Caco-2 (cell line): ENCODE data around the gene HNRNPR. TPM values are rescaled to one million over a fixed set of nuclear protein-coding genes. Genes with fewer than 3 reads are reported as not detected.
"Not testable (repeated sequence)": the region's sequence is repeated elsewhere in the genome, so short reads cannot be mapped to it uniquely, and the experiment has no call there.

ENCODE experiments used
- BruUV-seq: library from RNA; stranded (reverse); fragments of 400-500 nt; replicated peaks from 2 replicates; lab custom pipeline; 2021; lab: Mats Ljungman, UMichigan
- CTCF ChIA-PET: fragments of 300-600 bp; sonication (Branson Sonifier 250); formaldehyde crosslinking; loops from one replicate; lab custom pipeline; 2022; ENCODE audit warnings: antibody characterized with exemption; lab: Charles Lee
- POLR2A ChIA-PET: fragments of 300-600 bp; sonication (Branson Sonifier 250); formaldehyde crosslinking; loops from one replicate; lab custom pipeline; 2022; ENCODE audit warnings: antibody characterized with exemption; lab: Charles Lee
- DNase-seq, 2 experiments: peaks; one replicate each; pipeline versions ENCODE4 v3.0.0 to v3.0.0-alpha.2; 2020 to 2022
- H3K27me3 ChIP-seq: replicated peaks from 2 replicates; pipeline ENCODE4 v1.6.0; 2011; ENCODE audit warnings: low read length; ENCODE audit not compliant: control insufficient read depth, insufficient read depth
- H3K36me3 ChIP-seq: 2 replicates; pipeline ENCODE4 v1.5.1; 2011; ENCODE audit warnings: low read length; ENCODE audit not compliant: control insufficient read depth, insufficient read depth
- H3K4me1 ChIP-seq: fragments of 250-450 bp; sonication (Bioruptor Pico); 2 replicates; pipeline ENCODE4 v1.5.1; 2020; ENCODE audit warnings: mild to moderate bottlenecking
- H3K4me3 ChIP-seq: 2 replicates; pipeline ENCODE4 v1.5.1; 2011; ENCODE audit warnings: low read depth, mild to moderate bottlenecking, control low read depth, low read length
- H3K9me3 ChIP-seq: fragments of 250-450 bp; sonication (Bioruptor Pico); 2 replicates; pipeline ENCODE4 v1.5.1; 2020; ENCODE audit warnings: mild to moderate bottlenecking, moderate library complexity
- H3K27ac Mint-ChIP-seq: one replicate; pipeline ENCODE4 v1.8.0; 2022; ENCODE audit warnings: mixed read lengths; ENCODE audit not compliant: unreplicated experiment
- H3K27me3 Mint-ChIP-seq: one replicate; pipeline ENCODE4 v1.8.0; 2022; ENCODE audit warnings: mixed read lengths; ENCODE audit not compliant: insufficient read depth, unreplicated experiment
- H3K36me3 Mint-ChIP-seq: one replicate; pipeline ENCODE4 v1.8.0; 2022; ENCODE audit warnings: mild to moderate bottlenecking, mixed read lengths; ENCODE audit not compliant: insufficient read depth, unreplicated experiment
- H3K4me1 Mint-ChIP-seq: one replicate; pipeline ENCODE4 v1.8.0; 2022; ENCODE audit warnings: low read depth, mixed read lengths; ENCODE audit not compliant: unreplicated experiment
- H3K4me3 Mint-ChIP-seq: one replicate; pipeline ENCODE4 v1.8.0; 2022; ENCODE audit warnings: mild to moderate bottlenecking, moderate library complexity, mixed read lengths; ENCODE audit not compliant: unreplicated experiment
- H3K9me3 Mint-ChIP-seq: one replicate; pipeline ENCODE4 v1.8.0; 2022; ENCODE audit warnings: mixed read lengths; ENCODE audit not compliant: unreplicated experiment
- CTCF ChIP-seq, 2 experiments: fragments of 200-600 bp in 1 of 2; IDR thresholded peaks; 1 replicate in 1 of 2; 2 replicates in 1 of 2; pipeline versions ENCODE4 v1.5.1 to v1.8.0; 2011 to 2022; ENCODE audit warnings: antibody characterized with exemption in 1 of 2, control low read depth in 1 of 2, inconsistent platforms in 1 of 2, low read depth in 1 of 2, low read length in 1 of 2, mild to moderate bottlenecking in 1 of 2, moderate library complexity in 1 of 2; ENCODE audit not compliant: insufficient read depth in 1 of 2, severe bottlenecking in 1 of 2, unreplicated experiment in 1 of 2
- intact Hi-C: fragments of 100-400 bp; cut with micrococcal nuclease; formaldehyde crosslinking; loops from one replicate; pipeline ENCODE4 v1.10.0; 2022; ENCODE audit not compliant: unreplicated experiment
- total RNA-seq: library from RNA; stranded (reverse); gene quantifications from 2 replicates; pipeline ENCODE4 v1.2.3, GENCODE V29; 2022

Gene HNRNPR
- total RNA-seq, 1 experiment from 2014 or later, result 183 TPM

GRCh38 chr1:23376890-23377811 lies 33.1 kb upstream of the HNRNPR start:
- Histone ChIP-seq H3K36me3 (no peaks in the 10 kb centered on the region), H3K4me3 (no peak overlapping the region), H3K4me1 (peaks cover 6% of the 10 kb centered on the region), H3K27me3 (no peaks in the 10 kb centered on the region), H3K9me3 (no peaks in the 10 kb centered on the region)
- intact Hi-C loops, result no loop called here
- H3K4me3 Mint-ChIP-seq, result peak overlapping the region; percentile 17
- POLR2A ChIA-PET, result interaction anchor here (1.7 kb wide), 1 partner anchor 33 kb away, joined by 11 read pairs; the partner anchor contains the start of gene HNRNPR
- no peak for TF ChIP-seq CTCF (IDR thresholded peaks at IDR 0.05; ENCODE audit: insufficient read depth in 1 of 2, low read depth in 1 of 2, low read length in 1 of 2, severe bottlenecking in 1 of 2, unreplicated experiment in 1 of 2)
- peak in 1 of 2 experiments; percentile 32 for DNase-seq
- peaks cover 5% of the 10 kb centered on the region for H3K36me3 Mint-ChIP-seq
- H3K27ac Mint-ChIP-seq, result peak overlapping the region; percentile 48
- H3K27me3 Mint-ChIP-seq, result no peaks in the 10 kb centered on the region
- BruUV-seq, result no TSS peak
- CTCF ChIA-PET, result interaction anchor here (1.5 kb wide), 1 partner anchor 9 kb away, joined by 4 read pairs; no protein-coding TSS in a partner anchor
- H3K9me3 Mint-ChIP-seq, result no peaks in the 10 kb centered on the region
- H3K4me1 Mint-ChIP-seq, result peaks cover 26% of the 10 kb centered on the region

DNA sequence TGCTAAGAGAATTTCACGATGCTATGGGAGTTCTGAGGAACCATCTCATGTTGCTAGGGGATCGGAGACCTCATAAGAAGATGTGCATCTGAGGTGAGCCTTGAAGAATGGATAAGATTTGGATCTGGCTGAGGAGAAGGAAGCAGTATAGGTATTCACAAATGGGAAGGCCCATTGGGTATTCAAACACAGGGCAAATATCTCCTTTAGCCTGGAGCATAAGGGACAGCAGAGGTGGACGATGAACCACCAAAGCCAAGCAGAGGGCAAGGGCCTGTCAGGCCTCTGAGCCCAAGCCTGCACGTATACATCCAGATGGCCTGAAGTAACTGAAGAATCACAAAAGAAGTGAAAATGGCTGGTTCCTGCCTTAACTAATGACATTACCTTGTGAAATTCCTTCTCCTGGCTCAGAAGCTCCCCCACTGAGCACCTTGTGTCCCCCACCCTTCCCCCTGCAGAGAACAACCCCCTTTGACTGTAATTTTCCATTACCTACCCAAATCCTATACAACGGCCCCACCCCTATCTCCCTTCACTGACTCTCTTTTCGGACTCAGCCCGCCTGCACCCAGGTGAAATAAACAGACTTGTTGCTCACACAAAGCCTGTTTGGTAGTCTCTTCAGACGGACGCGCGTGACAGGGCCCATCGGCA lies 30.1 kb upstream of the HNRNPR start:
- H3K27ac Mint-ChIP-seq, H3K4me3 ChIP-seq, intact Hi-C loops, H3K4me3 Mint-ChIP-seq, H3K36me3 Mint-ChIP-seq, DNase-seq, H3K36me3 ChIP-seq, H3K9me3 ChIP-seq, H3K27me3 Mint-ChIP-seq, POLR2A ChIA-PET, H3K27me3 ChIP-seq, BruUV-seq, CTCF ChIA-PET, H3K9me3 Mint-ChIP-seq: not testable (repeated sequence)
- peaks cover 21% of the 10 kb centered on the region for H3K4me1 ChIP-seq
- H3K4me1 Mint-ChIP-seq, result peaks cover 26% of the 10 kb centered on the region

DNA sequence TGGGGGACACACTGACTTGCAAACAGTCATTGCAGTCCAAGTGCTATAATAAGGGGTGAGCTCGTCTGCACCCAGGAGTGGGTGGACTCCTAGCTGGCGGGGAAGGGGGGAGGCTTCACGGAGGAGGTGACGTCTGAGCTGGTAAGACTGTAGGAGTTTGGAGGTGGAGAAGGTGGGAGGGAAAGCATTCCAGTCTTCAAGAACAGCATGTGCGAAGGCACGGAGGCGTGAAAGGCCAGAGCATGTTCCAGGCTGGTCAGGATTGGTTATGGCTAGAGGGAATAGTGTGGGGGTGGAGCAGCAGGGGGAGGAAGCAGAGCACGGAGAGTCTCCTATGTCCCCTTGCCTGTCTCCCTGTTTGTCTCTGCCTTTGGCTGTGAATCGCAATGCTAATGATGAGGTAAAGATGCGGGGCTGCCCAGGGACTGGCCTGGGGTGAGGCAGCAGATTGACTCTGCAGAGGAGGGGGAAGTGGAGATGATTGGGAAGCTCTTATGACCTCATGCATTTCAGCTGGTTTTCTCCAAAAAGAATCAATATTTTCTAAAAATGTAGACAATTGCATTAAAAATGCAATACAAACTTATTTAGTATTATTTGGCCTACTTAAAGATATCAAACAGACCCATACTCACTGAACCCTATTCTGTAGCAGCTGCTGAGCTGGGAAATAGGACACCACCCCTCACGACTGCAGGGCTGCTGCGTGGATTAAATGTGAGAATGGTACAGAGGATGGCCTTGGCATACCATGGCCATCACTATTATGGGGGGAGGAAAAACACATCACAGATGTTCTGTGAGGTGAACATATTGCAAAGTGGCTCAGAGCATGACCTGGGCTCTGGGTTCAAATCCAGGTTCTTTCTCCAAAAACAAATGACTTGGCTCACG lies 28.1 kb upstream of the HNRNPR start:
- intact Hi-C loops, result no loop called here

More for the DNA sequence above, 28.1 kb upstream of the HNRNPR start:
- Histone ChIP-seq H3K4me1 (peaks cover 20% of the 10 kb centered on the region), H3K36me3 (no peaks in the 10 kb centered on the region), H3K27me3 (no peaks in the 10 kb centered on the region), H3K4me3 (no peak overlapping the region), H3K9me3 (no peaks in the 10 kb centered on the region)
- ChIA-PET CTCF (no interaction called here), POLR2A (interaction anchor here (0.6 kb wide), 1 partner anchor 28 kb away, joined by 6 read pairs; the partner anchor contains the start of gene HNRNPR)
- no peak for DNase-seq
- BruUV-seq, result no TSS peak
- TF ChIP-seq CTCF (IDR thresholded peaks at IDR 0.05; ENCODE audit: insufficient read depth in 1 of 2, low read depth in 1 of 2, low read length in 1 of 2, severe bottlenecking in 1 of 2, unreplicated experiment in 1 of 2), result no peak
- H3K4me1 Mint-ChIP-seq, result peaks cover 24% of the 10 kb centered on the region
- peaks cover 18% of the 10 kb centered on the region for H3K36me3 Mint-ChIP-seq
- H3K4me3 Mint-ChIP-seq, result no peak overlapping the region
- no peaks in the 10 kb centered on the region for H3K9me3 Mint-ChIP-seq
- H3K27ac Mint-ChIP-seq, result no peak overlapping the region
- no peaks in the 10 kb centered on the region for H3K27me3 Mint-ChIP-seq
